ENCODE measurements around the gene SPATS1. TPM values are rescaled to one million over a fixed set of nuclear protein-coding genes. Genes with fewer than 3 reads are reported as not detected.

The SPATS1 gene
- total RNA-seq, 4 donors from 2014 or later: not detected

DNA sequence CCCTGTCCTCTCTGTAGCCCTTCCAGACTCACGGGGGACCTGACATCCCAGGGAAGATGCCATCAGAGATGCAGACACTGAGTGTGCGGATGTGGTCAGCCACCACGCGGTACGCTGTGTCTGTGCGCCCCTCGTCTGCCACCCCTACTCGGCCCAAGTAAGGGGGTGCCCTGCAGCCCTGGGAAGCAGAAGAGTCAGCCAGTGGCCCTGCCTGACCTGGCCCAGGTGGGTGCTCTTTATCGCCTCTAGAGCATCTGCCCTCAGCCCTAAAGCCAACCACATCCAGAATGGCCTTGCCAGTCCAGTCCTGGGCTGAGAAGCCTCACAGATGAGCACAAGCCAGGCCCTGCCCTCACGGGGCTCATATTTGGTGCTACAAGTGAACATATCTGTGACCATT lies 35.2 kb upstream of the SPATS1 start:
- no peak overlapping the region for H3K27ac ChIP-seq
- peaks cover 6% of the 10 kb centered on the region for H3K4me1 ChIP-seq
- TF ChIP-seq POLR2A (IDR thresholded peaks at IDR 0.05) (no peak), EP300 (IDR thresholded peaks at IDR 0.05) (no peak), POLR2AphosphoS5 (IDR thresholded peaks at IDR 0.05) (no peak)
- TF ChIP-seq, protein P1, sequence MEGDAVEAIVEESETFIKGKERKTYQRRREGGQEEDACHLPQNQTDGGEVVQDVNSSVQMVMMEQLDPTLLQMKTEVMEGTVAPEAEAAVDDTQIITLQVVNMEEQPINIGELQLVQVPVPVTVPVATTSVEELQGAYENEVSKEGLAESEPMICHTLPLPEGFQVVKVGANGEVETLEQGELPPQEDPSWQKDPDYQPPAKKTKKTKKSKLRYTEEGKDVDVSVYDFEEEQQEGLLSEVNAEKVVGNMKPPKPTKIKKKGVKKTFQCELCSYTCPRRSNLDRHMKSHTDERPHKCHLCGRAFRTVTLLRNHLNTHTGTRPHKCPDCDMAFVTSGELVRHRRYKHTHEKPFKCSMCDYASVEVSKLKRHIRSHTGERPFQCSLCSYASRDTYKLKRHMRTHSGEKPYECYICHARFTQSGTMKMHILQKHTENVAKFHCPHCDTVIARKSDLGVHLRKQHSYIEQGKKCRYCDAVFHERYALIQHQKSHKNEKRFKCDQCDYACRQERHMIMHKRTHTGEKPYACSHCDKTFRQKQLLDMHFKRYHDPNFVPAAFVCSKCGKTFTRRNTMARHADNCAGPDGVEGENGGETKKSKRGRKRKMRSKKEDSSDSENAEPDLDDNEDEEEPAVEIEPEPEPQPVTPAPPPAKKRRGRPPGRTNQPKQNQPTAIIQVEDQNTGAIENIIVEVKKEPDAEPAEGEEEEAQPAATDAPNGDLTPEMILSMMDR (IDR thresholded peaks at IDR 0.05): no peak
- H3K36me3 ChIP-seq: peaks cover 87% of the 10 kb centered on the region
- 95% methylated on average over 9 of the region's 10 CpGs for WGBS
- H3K4me3 ChIP-seq: no peak overlapping the region
- DNase-seq (ENCODE audit: low spot score in 2 of 2): no peak
- H3K9me3 ChIP-seq: no peaks in the 10 kb centered on the region
- no peaks in the 10 kb centered on the region for H3K27me3 ChIP-seq

DNA sequence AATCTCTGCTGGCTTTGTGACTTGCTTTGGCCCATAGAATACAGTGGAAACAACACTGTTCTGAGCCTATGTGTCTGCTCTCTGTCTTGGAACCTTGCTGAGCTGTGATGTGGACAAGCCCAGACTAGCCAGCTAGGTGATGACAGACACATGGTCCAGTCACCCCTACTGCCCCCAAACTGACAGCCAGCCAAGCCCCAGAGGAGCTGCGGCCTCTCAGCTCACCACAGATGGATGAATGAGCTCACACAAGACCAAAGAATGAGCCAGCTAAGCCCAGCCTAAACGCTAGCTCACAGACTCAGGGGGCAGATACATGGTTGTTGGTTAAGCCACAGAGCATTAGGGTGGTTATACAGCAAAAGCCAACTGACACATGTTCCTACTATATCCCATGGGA lies 33.4 kb upstream of the SPATS1 start:
- no peak overlapping the region for H3K27ac ChIP-seq
- TF ChIP-seq EP300 (IDR thresholded peaks at IDR 0.05): no peak
- no peak for TF ChIP-seq POLR2A (IDR thresholded peaks at IDR 0.05)
- TF ChIP-seq POLR2AphosphoS5 (IDR thresholded peaks at IDR 0.05): no peak
- TF ChIP-seq, protein P1 (IDR thresholded peaks at IDR 0.05): no peak
- DNase-seq (ENCODE audit: low spot score in 2 of 2): no peak
- H3K4me1 ChIP-seq: peaks cover 12% of the 10 kb centered on the region
- no peaks in the 10 kb centered on the region for H3K27me3 ChIP-seq
- H3K4me3 ChIP-seq: no peak overlapping the region
- no peaks in the 10 kb centered on the region for H3K9me3 ChIP-seq
- H3K36me3 ChIP-seq: peaks cover 68% of the 10 kb centered on the region
- no CpG with 5 or more reads among the region's 2 CpGs for WGBS

DNA sequence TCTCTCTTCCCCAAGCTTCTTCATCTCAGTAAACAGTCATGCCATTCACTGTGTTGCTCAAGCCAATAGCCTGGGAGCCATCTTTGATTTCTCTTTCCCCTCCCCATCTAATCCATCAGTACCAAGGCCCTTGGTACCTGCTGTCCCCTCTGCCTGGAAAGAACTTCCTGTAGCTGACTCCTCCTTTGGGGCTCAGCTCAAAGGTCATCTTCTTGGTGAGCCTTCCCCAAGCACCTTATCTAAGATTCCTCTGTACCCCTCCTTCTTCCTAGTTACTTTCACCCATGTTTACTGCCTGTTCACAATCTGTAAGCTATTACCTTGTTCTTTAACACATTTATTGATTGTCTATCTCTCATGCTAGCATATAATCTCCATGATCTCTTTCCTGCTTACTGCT lies 32.8 kb upstream of the SPATS1 start:
- no peak for DNase-seq (ENCODE audit: low spot score in 2 of 2)
- TF ChIP-seq, protein P1 (IDR thresholded peaks at IDR 0.05): no peak
- no peak for TF ChIP-seq POLR2A (IDR thresholded peaks at IDR 0.05)
- no peak for TF ChIP-seq EP300 (IDR thresholded peaks at IDR 0.05)
- Histone ChIP-seq H3K27me3 (no peaks in the 10 kb centered on the region), H3K4me3 (no peak overlapping the region), H3K9me3 (no peaks in the 10 kb centered on the region), H3K36me3 (peaks cover 63% of the 10 kb centered on the region), H3K27ac (no peak overlapping the region), H3K4me1 (peaks cover 12% of the 10 kb centered on the region)

DNA sequence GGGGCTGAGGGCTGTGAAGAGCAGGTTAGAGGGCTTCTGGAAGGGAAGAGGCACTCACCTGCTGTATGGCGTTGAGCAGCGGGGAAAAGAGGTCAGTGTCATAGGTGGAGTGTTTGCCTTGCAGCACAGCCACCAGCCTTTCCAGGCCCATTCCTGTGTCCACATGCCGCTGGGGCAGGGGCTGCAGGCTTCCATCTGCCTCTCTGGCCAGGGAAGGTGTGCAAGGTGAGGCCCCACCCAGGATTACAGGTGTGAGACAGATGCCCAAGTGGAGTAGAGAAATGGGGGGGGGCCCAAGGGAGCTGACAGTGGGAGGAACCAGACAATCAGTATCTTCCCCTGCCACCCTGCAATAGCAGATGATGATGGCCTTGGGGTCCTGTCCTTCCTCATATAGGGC lies 32.2 kb upstream of the SPATS1 start:
- Histone ChIP-seq H3K36me3 (peaks cover 57% of the 10 kb centered on the region), H3K27ac (no peak overlapping the region), H3K9me3 (no peaks in the 10 kb centered on the region), H3K27me3 (no peaks in the 10 kb centered on the region), H3K4me1 (peaks cover 12% of the 10 kb centered on the region), H3K4me3 (no peak overlapping the region)
- TF ChIP-seq EP300 (IDR thresholded peaks at IDR 0.05) (no peak), POLR2A (IDR thresholded peaks at IDR 0.05) (no peak), POLR2AphosphoS5 (IDR thresholded peaks at IDR 0.05) (no peak)
- TF ChIP-seq, protein P1 (IDR thresholded peaks at IDR 0.05): no peak
- DNase-seq (ENCODE audit: low spot score in 2 of 2): peak in 1 of 2 donors; percentile 49
- WGBS: 98% methylated on average over 3 of the region's 3 CpGs

DNA sequence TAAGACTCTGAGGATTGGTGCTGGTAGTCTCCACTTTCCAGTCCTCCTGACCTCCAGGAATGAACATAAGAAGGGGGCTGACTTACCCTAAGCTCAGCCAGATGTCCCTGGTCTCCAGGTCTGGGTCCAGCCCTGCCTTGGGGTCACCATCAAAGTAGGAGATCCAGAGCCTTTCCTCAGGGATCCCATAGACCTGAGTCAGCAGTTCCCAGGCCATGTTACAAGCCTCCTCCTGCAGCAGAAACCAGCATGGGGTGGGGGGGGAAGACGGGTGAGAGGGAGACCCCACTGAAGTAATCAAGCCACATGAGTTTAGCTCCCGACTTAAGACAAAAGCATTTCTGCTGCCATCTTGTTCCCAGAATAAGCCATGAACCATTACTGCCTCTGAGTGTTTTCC lies 31.1 kb upstream of the SPATS1 start:
- no peaks in the 10 kb centered on the region for H3K9me3 ChIP-seq
- no peak overlapping the region for H3K4me3 ChIP-seq
- H3K27ac ChIP-seq: no peak overlapping the region
- WGBS: 90% methylated on average over 2 of the region's 2 CpGs
- H3K27me3 ChIP-seq: no peaks in the 10 kb centered on the region
- peaks cover 12% of the 10 kb centered on the region for H3K4me1 ChIP-seq
- peak in 1 of 2 donors; percentile 47 for DNase-seq (ENCODE audit: low spot score in 2 of 2)
- TF ChIP-seq POLR2AphosphoS5 (IDR thresholded peaks at IDR 0.05) (no peak), POLR2A (IDR thresholded peaks at IDR 0.05) (no peak), EP300 (IDR thresholded peaks at IDR 0.05) (no peak)
- TF ChIP-seq, protein P1 (IDR thresholded peaks at IDR 0.05): no peak
- H3K36me3 ChIP-seq: peaks cover 46% of the 10 kb centered on the region

All from suprapubic skin (tissue), 4 donors.